ENCODE data around the gene SPRN.
A peak's percentile ranks its signal among the peaks of the same experiment; 100 is the strongest.
"Not testable (repeated sequence)": the region's sequence is repeated elsewhere in the genome, so short reads cannot be mapped to it uniquely, and the experiment has no call there.

Gene SPRN

DNA sequence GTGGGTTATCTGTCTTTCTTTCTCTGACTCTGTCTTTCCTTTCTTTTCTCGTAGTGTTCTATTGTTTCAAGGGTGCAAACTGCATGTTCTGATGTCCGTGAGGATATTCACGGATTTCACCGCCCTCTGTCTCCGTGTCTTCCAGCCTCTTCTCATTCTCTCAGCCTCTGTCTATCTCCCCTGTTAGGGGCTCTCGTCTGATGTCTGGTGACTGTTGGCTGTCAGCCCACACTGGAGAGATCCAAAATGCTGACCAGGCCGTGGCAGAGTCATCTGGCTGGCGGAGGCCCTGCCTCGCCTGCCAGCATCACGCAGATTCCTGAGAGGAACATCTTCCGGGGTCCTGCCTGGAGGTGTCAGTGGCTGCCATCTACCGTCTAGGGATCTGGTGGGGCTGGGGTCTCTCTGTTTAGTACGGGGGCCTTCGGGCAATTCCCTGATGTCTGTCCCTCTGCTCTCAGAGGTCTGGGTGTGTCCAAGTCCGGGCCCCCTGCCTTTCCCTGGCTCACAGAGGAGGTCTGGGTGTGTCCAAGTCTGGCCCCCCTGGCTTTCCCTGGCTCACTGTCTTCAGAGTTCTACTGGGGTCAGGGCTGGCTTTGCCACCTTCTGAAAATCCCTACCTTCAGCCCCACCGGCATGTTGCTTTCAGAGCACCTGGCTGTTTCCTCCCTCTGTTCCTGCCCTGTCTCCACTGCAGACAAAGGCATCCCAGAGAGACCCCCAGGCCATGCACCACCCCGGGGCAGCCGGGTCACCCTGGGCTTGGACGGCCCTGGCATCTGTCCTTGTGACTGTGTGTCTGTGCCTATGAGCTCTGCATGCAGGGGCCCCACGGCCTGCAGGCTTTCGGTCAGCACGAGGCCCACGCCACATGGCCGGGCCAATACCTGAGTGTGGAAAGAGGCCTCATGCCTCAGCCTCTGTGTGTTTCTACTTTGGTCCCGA is 15.4 kb upstream of the SPRN start:
- ATAC-seq = no peak

DNA sequence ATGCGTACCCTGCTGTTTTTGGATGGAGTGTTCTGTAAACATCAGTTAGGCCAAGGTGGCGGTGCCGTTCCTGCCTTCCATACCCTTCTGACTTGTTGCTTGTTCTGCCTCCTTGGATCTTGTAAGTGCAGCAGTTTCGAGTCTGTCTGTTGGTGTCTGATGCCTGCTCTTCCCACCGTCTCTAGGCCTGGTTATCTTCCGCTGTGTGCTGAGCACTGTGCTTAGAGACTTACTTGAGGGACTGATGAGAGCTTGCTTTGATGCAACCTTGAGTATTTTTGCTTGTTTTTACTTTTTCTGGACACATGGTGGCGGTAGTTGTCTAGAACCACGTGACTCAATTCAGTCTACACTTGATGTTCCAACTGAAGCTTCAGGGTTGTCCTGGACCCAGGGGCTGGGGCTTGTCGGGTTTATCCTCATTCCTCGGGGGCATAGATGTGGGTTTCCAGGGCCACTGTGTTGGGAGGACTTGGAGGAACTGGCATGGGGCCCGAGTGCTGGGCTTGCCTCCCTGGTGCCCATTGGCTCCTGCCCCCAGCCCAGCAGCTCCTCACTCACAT is 14.4 kb upstream of the SPRN start:
- ATAC-seq = no peak

DNA sequence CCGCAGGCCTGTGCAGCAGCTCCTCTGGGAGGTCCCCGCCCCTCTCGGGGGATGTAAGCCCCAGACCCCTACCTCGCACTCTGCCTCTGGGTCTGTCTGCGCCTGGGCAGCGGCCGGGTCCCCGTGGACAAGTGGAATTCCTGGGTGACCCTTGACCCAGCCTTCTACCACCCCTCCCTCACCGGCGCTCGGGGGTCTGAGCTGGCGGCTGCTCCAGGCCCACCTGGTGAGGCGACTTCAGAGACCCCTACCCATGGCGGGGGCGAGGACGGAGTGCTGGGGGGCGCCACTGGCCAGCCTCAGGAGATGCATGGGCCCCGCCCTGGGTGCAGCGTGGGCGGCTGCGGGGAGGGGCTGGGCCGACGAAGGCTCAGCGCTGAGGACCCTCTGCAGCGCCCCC is 8.4 kb upstream of the SPRN start:
- not testable (repeated sequence) for ATAC-seq

DNA sequence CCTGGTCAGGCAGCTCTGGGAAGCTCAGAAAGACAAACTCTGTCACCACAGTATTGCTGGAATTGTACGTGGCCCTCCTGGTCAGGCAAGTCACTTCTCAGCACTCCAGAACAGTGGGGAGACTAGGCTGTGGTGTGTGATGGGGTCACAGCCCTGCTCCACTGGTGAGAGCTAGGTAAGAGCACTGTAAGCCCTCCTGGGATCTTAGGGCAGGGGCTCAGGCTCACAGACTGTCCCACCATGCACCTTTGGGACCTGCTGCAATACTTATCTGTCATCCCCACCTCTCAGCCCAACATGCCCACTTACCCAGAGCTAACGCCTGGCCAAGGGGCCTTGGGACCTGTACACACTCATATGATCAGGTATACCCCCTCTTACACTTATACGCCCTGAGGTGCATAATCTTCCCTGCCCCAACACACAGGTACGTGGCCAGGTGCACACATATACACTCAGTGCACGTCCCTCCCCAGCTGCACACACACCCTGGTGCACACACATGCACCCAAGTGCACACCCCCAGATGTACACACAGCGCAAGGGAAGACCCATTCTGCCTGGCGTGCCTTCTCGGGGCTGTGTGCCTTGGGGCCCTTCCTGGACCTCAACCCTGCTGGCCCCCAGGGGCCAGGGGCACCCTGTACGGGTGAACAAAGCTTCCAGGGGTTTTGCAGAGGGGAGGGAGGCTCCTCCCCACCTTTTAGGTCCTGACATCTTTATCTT is 7.6 kb upstream of the SPRN start:
- ATAC-seq = not testable (repeated sequence)

DNA sequence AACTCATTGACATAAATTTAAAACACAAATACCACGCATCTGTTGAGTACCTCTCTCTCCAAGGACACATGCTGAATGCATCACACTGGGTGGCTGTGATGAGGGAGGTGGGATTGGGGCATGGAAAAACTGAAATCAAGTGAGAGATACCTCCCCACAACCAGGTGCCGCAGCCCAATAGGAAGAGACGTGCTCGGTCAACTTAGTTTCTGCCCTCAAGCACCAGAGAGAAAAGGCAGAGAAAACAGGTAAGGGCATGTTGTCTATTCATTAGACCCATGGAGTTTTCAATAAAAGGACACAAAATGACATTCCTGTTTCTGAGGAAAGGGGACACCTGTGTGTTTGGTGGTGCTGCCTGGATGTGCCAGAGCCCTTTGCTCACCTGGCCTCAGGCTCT is 5.1 kb upstream of the SPRN start:
- ATAC-seq = not testable (repeated sequence)

DNA sequence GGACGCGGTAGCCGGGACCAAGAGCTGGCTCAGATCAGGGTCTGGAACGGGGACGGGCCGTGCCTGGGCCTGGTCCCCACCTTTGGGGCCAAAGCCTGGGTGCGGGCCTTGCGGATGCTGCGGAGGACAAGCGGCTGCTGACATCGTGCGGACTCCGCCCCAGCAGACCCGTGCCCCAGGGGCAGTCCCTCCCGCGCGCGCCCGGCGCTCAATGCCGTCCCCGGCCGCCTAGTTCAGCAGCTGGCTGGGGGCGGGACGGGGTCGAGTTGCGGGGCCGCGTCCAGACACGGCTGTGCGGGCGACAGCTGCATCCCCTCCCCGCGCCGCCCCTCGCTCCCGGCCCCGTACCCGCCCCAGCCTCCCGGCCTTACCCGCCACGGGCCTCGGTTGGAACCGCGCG is 323 bp downstream of the SPRN start:
- peak; percentile 11 to 14 for ATAC-seq

DNA sequence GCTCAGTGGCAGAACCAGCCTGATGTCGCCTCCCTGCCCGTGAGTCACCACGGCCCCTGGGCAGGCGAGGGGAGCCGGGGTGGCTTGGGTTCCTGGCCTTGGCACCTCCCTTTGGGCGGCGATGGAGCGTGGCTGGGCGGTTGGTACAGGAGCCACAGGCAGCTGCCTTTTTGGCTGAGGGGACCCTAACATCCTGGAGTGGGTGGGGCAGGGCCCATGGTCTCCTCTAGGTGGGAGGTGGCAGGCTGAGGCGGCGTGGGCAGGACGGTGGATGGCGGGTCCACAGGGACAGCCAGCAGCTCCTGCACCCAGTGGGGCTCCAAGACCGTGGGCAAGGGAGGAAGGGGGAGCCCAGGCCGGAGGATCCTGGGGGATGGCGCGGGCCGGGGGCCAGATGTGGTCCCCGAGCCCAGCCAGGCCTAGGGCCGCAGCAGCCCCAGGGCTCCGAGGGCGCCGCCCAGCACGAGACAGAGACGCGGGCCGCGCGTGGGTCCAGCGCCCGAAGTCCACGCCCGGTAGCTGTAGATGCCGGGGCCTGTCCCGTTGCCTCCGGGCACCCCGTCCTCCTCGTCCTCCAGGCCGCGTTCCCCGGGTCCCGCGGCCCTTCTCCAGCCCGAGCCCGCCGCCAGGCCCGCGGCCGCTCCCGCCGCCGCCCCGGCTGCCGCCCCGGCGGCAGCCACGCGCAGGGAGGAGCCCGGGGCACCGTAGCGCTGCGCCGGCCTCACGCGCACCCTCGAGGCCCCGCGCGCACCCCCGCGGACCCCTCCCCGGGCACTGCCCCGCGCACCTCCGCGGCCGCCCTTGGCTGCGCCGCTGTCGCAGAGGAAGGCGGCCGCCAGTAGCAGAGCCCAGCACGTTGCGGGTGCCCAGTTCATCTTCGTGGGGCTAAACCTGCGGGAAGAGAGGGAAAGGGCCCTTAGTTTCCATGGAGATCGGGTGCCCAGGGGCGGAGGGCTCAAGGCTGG is 1.3 kb downstream of the SPRN start:
- ATAC-seq = peak; percentile 10 to 27

DNA sequence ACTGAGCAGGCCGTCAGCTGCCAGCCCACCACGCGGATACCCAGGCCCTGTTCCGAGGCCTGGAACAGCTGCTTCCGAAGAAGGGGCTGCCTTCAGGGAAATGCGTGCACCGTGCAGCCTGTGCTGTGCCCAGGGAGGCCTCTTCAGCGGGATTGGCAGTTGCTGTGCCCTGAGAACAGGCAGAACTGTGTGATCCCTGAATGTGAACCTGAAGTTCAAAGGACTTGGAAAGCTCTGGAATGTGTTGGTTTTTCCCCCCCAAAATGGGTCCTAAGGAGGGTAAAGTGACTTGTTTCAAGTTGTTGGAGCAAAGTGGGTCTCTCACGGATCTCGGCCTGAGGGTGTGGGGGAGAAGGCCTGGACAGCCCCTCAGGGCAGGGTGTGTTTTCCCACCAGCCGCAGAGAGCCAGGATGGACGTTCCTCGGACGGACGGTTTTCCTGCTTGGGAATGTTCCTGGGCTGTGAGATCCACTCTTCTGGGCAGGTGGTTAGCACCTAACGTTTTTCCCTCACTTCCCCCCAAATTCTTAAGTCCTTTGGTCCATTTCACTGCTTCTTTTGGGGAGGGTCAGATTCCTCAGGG is 2.1 kb downstream of the SPRN start:
- no peak for ATAC-seq

DNA sequence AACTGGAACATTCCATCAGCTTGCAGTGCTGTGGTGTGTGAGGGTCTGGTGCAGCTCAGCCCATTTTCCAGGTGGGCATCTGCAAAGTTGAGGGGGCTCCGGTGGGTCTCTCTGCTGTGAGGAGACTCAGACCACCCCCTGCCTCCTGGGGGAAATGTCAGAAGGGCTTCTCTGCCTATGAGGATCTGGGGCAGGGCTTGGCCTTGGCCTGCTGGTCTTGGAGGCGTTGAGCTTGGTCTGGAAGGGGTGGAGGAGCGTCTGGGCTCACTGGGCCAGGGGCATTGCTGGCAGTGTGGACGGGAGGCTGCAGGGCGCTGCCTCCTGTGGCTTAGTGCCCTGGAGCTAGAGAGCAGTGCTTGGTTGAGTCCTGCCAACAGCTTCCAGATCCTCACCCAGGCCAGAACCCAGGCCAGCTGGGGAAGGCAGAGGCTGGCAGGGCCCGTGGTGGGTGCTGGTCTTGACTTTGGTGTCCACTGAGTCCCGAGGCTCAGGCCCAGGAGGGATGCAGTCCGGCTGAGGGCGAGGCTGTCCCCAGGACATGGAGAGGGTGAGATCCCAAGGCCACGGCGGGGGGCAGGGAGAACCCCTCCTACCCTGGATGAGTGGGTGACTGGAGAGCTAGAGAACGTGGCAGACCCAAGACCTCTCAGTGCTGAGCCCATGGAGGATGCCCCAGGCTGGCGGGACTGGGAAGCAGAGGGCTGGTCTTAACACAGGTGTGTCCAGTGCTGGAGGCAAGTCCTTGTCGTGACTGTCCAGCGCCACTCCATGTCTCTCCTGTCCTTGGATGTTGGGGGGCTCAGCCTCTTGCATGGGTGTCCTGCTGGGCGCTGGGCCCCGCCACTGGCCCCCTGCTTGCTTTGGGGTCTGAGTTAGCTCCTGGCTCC is 2.8 kb downstream of the SPRN start:
- ATAC-seq = no peak

DNA sequence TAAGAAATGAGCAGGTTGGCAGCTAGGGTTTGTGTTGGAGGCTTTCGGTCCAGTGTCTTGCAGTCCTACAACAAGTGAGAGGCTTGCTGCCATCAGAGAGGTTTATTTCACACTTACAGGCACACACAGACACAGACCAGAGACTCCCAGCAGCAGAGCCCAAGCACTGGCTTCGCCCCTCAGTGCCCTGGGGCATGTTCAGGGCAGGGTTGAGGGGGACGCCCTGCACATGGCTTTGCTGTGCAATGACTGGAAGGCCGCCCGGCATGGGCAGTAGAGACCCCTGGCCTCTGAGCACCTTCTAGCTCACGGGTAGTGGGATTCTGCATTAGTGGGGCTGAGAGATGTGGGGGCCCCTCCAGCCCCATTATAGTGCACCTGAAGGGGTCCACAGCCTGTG is 3.8 kb downstream of the SPRN start:
- ATAC-seq = no peak

DNA sequence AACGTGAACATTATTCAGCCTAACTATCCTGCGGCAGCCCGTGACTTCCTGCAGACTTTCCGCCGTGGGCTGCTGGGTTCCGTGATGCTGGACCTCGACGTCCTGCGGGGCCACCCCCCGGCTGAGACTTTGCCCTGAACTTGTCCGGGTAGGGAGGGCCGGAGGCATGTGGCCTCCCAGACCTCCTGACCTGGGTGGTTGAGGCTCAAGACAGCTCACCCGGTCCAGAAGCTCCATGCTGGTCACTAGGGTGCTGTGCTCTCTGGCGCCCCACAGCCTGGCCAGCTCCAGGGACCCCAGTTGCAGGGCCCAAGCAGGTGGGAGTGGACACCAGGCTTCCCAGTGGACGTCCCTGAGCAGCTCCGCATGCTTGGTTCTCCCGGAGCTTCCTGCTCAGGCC is 4.4 kb downstream of the SPRN start:
- no peak for ATAC-seq

DNA sequence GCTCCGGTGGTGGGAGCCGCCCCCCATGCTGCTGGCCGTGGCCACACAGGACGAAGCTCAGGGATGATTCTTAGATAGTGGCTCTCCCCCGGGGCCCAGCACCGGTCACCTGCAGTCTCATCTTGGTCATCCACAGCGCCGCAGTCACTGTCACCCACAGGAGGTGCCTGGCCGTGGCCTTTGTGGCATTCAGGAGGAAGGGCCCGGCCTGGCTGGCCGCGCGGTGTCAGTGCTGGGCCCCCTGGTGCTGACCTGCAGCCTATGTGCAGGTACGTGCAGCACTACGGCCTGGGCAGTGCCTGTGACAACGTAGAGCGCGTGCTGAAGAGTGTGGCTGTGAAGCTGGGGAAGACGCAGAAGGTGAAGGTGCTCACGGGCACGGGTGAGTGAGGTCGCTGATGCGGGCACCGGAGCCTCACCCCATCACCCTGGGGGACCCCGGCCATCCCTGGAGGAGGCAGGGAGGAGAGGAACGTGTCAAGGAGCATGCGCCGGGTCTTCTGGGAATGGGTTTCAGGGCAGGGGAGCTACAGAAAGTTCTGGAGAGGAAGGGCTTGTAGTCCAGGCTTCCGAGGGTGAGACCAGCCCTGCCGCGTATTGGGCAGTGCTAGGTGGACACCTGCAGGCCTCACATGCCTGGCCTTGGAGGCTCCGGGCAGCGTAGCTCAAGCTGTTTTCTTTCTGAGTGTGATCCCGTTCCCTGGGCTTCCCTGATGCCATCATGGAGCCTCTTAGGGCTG is 5.0 kb downstream of the SPRN start:
- no peak for ATAC-seq

DNA sequence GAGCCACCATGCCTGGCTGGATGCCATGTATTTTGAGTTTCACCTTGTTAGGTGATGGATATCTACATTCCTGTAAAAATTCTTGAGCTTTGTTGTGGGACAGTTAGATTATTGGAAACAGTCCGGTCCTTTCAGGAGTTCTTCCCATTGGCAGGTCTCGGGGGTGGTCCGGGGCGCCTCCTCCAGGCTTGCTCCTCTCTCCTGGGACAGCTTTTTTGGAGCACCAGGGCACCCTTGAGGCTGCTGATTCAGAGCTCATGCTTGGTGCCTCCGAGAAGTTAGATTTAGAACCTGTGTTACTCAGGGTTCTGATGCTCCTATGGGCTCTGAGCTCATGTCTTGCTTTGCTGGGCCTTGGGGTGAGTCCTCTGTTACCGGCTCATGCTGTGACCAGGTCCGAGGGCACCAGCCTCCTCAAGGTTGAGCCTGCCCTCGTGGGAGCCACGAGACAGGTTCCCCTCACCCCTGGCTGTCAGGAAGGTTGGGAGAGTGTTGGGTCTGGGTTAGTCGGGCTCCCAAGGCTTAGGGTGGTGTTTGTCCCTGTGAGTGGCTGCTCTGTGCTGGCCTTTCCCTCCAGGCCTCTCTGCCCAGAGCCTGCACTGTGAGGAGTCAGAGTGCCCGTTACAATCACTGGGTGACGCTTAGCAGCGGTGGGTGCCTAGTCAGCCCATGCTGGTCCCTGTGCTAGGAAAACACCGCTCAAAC is 6.0 kb downstream of the SPRN start:
- no peak for ATAC-seq

DNA sequence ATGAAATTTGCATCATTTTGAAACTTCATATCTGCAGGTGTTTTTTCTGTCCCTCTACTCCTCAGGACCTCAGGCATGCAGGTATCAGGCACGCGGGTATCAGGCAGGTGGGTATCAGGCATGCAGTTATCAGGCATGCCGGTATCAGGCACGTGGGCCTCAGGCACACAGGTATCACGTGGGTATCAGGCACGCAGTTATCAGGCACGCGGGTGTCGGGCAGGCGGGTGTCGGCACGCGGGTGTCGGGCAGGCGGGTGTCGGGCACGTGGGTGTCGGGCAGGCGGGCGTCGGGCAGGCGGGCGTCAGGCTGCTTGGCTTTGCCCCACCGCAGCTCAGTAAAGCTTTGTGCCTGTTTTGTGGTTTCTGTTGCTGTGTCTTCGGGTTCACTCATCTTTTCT is 8.7 kb downstream of the SPRN start:
- ATAC-seq = no peak

DNA sequence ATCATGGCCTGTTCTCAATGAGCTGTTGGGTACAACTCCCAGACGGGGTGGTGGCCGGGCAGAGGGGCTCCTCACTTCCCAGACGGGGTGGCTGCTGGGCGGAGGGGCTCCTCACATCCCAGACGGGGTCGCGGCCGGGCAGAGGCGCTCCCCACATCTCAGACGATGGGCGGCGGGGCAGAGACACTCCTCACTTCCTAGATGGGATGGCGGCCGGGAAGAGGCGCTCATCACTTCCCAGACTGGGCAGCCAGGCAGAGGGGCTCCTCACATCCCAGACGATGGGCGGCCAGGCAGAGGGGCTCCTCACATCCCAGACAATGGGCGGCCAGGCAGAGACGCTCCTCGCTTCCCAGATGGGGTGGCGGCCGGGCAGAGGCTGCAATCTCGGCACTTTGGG is 10.0 kb downstream of the SPRN start:
- not testable (repeated sequence) for ATAC-seq

DNA sequence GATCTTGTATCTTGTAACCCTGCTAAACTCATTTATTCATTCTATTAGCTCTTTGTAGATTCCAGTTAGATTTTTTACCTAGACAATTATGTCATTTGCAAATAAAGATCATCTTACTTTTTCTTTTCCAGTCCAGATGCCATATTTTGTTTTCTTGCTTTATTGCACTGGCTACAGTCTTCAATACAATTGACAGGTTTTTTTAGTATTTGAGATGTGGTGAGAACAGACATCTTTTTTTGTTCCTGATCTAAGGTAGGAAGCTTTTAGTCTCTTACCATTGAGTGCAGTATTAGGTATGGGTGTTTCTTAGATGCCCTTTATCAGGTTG is 12.1 kb downstream of the SPRN start:
- no peak for ATAC-seq

DNA sequence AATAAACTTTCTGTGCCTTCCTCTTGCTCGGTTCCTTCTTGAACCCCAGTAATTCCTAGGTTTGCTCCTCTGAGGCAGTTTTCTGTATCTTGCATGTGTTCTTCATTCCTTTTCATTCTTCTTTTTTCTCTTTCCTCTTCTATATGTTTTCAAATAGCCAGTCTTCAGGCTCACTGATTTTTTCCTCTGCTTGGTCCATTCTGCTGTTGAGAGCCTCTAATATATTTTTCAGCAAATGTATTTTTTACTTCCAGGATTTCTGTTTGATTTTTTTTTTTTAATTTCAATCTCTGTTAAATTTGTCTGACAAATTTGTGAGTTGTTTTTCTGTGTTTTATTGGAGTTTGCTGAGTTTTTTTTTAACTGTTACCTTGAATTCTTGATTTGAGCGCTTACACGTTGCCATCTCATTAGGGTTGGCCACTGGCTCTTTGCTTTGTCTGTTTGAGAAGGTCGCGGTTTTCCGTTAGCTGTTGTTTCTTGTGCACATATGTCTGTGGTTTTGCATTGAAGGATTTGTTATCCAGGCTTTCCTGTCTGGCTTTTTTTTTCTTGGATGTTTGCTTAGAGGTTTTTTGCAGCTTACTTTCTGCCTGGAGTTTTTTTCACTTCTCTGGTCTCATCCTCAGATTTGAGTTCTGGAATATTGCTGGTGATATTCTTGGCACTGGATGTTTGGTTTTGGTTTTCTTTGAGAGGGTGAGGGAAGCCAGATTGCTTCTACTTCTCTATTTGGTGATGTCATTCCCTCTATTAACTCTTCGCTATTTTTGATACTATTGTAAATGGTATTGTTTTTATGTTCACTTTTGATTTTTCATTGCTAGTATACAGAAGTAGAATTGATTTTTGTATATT is 12.7 kb downstream of the SPRN start:
- ATAC-seq = no peak

DNA sequence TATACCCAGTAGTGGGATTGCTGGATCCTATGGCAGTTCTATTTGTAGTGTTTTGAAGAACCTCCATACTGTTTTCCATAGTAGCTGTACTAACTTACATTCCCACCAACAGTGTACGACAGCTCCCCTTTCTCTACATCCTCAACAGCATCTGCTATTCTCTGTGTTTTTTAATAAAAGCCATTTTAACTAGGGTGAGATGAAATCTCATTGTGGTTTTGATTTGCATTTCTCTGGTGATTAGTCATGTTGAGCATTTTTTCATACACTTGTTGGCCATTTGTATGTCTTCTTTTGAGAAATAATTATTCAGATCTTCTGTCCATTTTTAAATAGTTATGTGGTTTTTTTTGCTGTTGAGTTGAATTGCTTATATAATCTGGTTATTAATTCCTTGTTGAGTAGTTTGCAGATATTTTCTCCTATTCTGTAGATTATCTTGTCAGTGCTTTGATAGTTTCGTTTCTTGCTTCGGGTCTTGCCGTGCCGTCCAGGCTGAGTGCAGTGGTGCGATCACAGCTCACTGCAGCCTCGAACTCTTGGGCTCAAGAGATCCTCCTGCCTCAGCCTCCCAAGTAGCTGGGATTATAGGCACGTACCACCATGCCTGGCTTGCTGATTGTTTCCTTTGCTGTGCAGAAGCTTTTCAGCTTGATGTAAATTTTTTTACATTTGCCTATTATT is 18.4 kb downstream of the SPRN start:
- ATAC-seq = peak; percentile 66 to 70

All from activated CD4-positive, CD25-positive, alpha-beta regulatory T cell treated with anti-CD3 and anti-CD28 coated beads, Interleukin-2, amount 50 U/mL, for 24 hours (primary cell).